HL-60 (cell line): ENCODE measurements around the gene PRKCE.

ENCODE experiments used
- DNase-seq, 2 experiments: peaks; one replicate each; pipeline ENCODE4 v3.0.0-alpha.2; 2010 to 2020; ENCODE audit warnings: low read depth in 1 of 2, low spot score in 1 of 2
- H3K27ac ChIP-seq: fragments of 250-450 bp; sonication (Bioruptor Pico); replicated peaks from 2 replicates; pipeline ENCODE4 v1.5.1; 2020; ENCODE audit warnings: mild to moderate bottlenecking, moderate library complexity
- H3K27me3 ChIP-seq: fragments of 250-450 bp; sonication (Bioruptor Pico); 2 replicates; pipeline ENCODE4 v1.5.1; 2021; ENCODE audit warnings: mild to moderate bottlenecking, moderate library complexity; ENCODE audit not compliant: insufficient read depth, poor library complexity, severe bottlenecking
- H3K4me3 ChIP-seq: replicated peaks from 2 replicates; pipeline ENCODE4 v1.5.1; 2011; ENCODE audit warnings: mild to moderate bottlenecking, control low read depth, low read length; ENCODE audit not compliant: insufficient read depth
- GABPA ChIP-seq: IDR thresholded peaks from 2 replicates; pipeline ENCODE4 v1.6.1; 2012; ENCODE audit warnings: low read depth
- POLR2AphosphoS5 ChIP-seq: IDR thresholded peaks from 2 replicates; pipeline ENCODE4 v1.6.1; 2012; ENCODE audit warnings: low read depth
- SPI1 ChIP-seq: IDR thresholded peaks from 2 replicates; pipeline ENCODE4 v1.6.1; 2012; ENCODE audit warnings: low read depth, mild to moderate bottlenecking, borderline replicate concordance
- TF ChIP-seq, protein P1 (sequence below): IDR thresholded peaks from 2 replicates; pipeline ENCODE4 v1.6.1; 2012; ENCODE audit warnings: low read depth; ENCODE audit not compliant: insufficient replicate concordance
- TF ChIP-seq, protein P2 (sequence below): IDR thresholded peaks from one replicate; pipeline ENCODE4 v1.5.1; 2011; ENCODE audit warnings: low read length, control low read depth, inconsistent platforms; ENCODE audit not compliant: insufficient read depth

The PRKCE gene

DNA sequence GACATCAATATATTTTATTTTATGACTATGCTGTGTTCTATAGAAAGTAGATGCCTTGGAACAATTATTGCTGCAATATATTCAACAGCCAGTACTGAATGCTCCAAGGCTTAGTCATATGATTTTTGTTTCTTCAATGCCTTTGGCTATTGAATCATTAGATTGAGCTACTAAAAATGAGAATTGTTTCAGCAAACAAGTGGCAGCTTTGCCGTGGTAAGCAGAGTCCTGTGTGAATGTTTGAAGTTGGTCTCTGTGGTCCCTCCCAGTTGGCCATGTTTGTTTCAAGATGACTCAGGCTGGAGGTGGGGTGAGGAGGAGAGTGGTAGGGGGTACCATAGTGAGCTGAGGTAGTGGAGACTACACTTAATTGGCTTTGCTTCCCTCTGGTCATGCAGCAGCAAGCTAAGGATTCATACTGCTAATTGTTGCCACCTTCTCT lies 447.2 kb downstream of the PRKCE start:
- TF ChIP-seq SPI1 = no peak
- no peak overlapping the region for H3K4me3 ChIP-seq
- no peak overlapping the region for H3K27ac ChIP-seq
- no peaks in the 10 kb centered on the region for H3K27me3 ChIP-seq
- no peak for DNase-seq

DNA sequence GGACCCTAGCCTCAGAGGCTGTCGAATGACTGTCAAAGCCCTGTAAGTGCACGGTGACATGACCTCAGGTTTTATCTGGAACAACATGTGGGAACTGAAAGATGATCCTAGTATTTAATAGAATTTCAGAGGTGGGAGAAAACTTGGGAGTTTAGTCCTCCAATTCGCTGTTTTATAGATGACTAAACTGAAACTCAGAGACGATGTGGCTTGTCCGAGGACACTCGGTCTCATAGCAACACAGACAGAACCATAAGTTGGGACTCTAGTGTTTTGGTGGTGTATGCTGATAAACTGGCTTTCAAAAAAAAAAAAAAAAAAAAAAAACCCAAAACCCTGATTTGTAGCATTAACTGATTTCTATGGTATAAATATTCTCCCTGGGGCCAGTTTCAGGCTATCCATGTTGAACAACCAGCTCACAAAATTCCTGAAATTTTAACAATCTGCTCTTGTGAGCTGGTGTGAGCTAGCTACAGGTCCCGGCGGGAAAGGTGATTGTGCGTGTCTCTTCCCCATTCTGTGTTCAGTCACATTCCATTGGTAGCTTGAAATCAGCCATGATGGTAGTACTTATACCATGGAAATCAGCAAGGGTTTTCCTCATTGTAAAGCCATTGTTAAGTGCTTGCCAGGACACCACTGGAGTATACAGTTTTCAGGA lies 450.2 kb downstream of the PRKCE start:
- DNase-seq = no peak
- no peak for TF ChIP-seq POLR2AphosphoS5
- TF ChIP-seq SPI1 = no peak
- H3K27me3 ChIP-seq = no peaks in the 10 kb centered on the region
- no peak overlapping the region for H3K4me3 ChIP-seq
- H3K27ac ChIP-seq = no peak overlapping the region

DNA sequence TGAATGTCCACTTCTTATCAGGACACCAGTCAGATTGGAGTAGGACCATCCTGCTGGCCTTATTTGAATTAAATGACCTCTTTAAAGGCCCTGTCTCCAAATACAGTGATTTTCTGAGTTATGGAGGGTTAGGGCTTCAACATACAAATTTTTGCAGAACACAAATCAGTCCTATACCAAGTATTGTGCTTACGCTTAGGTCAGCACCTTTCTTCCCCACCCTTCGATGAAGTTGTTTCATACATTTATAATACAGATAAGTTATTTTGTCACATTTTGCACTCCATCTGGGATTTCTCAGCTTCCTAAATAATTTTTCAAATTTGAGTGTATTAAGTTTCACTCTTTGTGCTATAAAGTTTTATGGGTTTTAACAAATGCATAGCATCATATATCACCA lies 455.2 kb downstream of the PRKCE start:
- H3K27me3 ChIP-seq = no peaks in the 10 kb centered on the region
- no peak for DNase-seq
- TF ChIP-seq POLR2AphosphoS5 (no peak), SPI1 (no peak), GABPA (no peak)
- TF ChIP-seq, protein P1, sequence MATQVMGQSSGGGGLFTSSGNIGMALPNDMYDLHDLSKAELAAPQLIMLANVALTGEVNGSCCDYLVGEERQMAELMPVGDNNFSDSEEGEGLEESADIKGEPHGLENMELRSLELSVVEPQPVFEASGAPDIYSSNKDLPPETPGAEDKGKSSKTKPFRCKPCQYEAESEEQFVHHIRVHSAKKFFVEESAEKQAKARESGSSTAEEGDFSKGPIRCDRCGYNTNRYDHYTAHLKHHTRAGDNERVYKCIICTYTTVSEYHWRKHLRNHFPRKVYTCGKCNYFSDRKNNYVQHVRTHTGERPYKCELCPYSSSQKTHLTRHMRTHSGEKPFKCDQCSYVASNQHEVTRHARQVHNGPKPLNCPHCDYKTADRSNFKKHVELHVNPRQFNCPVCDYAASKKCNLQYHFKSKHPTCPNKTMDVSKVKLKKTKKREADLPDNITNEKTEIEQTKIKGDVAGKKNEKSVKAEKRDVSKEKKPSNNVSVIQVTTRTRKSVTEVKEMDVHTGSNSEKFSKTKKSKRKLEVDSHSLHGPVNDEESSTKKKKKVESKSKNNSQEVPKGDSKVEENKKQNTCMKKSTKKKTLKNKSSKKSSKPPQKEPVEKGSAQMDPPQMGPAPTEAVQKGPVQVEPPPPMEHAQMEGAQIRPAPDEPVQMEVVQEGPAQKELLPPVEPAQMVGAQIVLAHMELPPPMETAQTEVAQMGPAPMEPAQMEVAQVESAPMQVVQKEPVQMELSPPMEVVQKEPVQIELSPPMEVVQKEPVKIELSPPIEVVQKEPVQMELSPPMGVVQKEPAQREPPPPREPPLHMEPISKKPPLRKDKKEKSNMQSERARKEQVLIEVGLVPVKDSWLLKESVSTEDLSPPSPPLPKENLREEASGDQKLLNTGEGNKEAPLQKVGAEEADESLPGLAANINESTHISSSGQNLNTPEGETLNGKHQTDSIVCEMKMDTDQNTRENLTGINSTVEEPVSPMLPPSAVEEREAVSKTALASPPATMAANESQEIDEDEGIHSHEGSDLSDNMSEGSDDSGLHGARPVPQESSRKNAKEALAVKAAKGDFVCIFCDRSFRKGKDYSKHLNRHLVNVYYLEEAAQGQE = no peak
- TF ChIP-seq, protein P2, sequence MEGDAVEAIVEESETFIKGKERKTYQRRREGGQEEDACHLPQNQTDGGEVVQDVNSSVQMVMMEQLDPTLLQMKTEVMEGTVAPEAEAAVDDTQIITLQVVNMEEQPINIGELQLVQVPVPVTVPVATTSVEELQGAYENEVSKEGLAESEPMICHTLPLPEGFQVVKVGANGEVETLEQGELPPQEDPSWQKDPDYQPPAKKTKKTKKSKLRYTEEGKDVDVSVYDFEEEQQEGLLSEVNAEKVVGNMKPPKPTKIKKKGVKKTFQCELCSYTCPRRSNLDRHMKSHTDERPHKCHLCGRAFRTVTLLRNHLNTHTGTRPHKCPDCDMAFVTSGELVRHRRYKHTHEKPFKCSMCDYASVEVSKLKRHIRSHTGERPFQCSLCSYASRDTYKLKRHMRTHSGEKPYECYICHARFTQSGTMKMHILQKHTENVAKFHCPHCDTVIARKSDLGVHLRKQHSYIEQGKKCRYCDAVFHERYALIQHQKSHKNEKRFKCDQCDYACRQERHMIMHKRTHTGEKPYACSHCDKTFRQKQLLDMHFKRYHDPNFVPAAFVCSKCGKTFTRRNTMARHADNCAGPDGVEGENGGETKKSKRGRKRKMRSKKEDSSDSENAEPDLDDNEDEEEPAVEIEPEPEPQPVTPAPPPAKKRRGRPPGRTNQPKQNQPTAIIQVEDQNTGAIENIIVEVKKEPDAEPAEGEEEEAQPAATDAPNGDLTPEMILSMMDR = no peak
- no peak overlapping the region for H3K27ac ChIP-seq
- H3K4me3 ChIP-seq = no peak overlapping the region

DNA sequence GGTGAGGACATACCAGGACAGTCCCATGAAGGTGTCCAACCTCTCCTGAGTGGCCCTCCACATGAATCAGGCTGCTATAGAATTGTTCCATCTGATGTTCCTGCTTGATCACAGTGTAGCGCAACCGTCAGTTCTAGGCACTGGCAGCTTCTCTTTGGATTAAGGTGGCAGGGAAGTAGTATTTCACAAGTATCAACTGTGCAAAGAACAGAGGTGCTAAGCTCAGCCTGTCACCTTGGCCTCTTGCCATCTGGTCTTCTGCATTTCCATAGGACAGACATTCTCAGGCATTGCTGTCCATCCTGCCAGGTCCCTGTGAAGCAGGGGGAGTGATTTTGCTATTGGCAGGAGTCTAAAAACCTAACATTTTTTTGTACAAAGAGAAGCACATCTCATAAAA lies 463.5 kb downstream of the PRKCE start:
- peaks cover 5% of the 10 kb centered on the region for H3K27me3 ChIP-seq
- H3K27ac ChIP-seq = no peak overlapping the region
- no peak overlapping the region for H3K4me3 ChIP-seq
- peak in 1 of 2 experiments; percentile 3 for DNase-seq
- TF ChIP-seq GABPA = no peak
- TF ChIP-seq, protein P1 = no peak
- TF ChIP-seq, protein P2 = no peak
- no peak for TF ChIP-seq SPI1
- TF ChIP-seq POLR2AphosphoS5 = no peak

DNA sequence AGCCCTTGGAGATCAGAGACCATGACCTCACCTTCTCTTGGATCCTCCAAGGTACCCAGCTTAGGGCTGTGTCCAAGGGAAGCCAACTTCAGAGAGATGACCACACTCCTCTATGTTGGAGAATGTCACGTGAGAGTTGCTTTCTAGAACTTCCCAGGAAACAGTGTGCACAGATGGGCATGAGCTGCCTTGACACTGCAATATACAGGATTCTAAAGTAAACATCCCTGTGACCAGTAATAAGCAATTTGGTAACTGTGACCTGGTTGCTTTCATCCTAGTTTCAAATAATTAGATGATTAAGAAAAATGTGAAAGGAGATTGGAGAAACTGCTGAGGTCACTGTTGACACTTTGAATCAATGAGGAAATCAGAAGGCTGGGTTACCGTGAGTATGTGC lies 464.7 kb downstream of the PRKCE start:
- H3K27ac ChIP-seq = no peak overlapping the region
- no peak for TF ChIP-seq SPI1
- TF ChIP-seq GABPA = no peak
- TF ChIP-seq, protein P2 = no peak
- TF ChIP-seq, protein P1 = no peak
- TF ChIP-seq POLR2AphosphoS5 = no peak
- peaks cover 5% of the 10 kb centered on the region for H3K27me3 ChIP-seq
- no peak for DNase-seq
- no peak overlapping the region for H3K4me3 ChIP-seq
